ENCODE measurements around the gene MX2.

DNA sequence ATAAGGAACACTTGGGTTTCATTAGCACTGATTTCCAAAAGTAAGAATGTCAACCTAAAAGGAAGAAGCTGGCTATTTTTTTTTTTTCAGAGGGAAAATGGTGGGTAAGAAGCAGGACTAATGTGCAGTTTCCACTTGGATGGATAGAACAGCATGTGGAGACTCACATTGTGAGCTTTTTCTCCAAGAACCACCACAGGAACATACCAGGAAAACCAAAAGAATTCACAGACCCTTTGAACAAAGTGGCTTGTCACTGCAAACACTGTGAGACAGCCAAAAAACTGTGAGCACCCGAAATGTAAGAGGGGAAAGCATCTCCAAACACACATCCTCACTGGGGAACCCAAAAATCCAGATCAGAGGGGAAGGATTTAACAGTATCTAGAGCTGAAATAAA, 48.5 kb downstream of the MX2 start:
- TF ChIP-seq, protein P1, sequence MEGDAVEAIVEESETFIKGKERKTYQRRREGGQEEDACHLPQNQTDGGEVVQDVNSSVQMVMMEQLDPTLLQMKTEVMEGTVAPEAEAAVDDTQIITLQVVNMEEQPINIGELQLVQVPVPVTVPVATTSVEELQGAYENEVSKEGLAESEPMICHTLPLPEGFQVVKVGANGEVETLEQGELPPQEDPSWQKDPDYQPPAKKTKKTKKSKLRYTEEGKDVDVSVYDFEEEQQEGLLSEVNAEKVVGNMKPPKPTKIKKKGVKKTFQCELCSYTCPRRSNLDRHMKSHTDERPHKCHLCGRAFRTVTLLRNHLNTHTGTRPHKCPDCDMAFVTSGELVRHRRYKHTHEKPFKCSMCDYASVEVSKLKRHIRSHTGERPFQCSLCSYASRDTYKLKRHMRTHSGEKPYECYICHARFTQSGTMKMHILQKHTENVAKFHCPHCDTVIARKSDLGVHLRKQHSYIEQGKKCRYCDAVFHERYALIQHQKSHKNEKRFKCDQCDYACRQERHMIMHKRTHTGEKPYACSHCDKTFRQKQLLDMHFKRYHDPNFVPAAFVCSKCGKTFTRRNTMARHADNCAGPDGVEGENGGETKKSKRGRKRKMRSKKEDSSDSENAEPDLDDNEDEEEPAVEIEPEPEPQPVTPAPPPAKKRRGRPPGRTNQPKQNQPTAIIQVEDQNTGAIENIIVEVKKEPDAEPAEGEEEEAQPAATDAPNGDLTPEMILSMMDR (IDR thresholded peaks at IDR 0.05): no peak
- TF ChIP-seq POLR2AphosphoS5 (IDR thresholded peaks at IDR 0.05; ENCODE audit: low read depth, low read length): no peak
- TF ChIP-seq TCF7L2 (IDR thresholded peaks at IDR 0.05; ENCODE audit: low read depth, low read length): no peak
